GM18861 (cell line): ENCODE data around the gene ADCY10.

Experiments used
- ATAC-seq: cut with Tn5 transposase; IDR thresholded peaks from one replicate; pipeline ENCODE4 v1.9.1; 2021; ENCODE audit not compliant: unreplicated experiment

Gene ADCY10

DNA sequence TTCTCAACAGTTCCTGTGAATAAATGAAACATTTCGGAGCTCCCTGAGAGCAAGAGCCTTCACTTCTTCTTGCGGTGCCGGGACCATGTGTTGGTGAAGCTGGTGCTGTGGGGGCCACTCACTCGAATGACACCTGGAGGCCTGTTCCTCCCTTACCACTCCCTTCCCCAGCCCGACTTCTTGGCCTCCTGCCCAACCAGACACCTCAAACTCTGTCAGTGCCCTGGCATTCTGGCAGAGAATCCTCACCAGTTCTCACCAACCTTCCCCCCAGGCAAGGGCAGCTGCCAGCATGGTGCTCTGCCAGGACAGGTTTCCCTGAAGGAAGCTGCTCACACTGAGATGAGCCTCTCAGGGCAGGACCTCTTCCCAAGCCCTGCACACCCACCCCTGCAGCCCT, 123.8 kb downstream of the ADCY10 start:
- ATAC-seq: no peak

DNA sequence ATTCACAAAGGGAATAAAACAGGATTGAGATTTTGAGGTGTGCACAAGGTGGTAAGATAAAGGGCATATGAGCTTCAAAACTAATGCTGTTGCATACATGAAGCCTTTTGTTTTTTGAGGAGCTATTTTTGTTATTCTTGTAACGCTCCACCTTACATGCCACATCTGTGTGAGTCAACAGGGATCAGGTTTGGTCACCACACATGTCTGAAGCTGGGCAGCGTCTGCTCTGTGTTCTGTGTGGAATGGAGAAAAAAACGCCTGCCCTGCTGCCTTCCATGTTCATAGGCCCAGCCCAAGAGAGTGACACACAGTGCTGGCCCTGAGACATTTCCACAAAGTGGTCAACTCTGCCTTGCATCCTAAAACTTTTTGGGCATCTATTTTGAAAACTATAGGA, 124.4 kb downstream of the ADCY10 start:
- ATAC-seq: no peak

DNA sequence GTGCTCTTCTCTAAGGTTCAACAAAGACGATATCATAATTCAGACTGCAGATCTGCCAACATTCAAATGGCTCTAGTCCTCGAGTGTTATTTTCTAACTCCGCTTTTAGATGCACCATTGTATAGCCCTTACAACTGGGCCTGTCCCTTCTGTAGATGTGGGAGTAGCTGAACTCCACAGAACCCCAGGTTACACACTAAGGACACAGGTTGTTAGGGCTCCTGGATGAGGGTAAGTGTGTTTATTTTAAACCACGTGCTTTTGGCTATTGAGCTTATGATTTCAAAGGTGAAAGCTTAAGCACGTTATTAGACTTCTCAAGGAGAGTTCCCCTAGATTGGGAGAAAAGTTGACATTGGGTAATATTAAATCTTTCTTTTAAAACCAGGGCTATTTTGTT, 127.4 kb downstream of the ADCY10 start:
- ATAC-seq: no peak

DNA sequence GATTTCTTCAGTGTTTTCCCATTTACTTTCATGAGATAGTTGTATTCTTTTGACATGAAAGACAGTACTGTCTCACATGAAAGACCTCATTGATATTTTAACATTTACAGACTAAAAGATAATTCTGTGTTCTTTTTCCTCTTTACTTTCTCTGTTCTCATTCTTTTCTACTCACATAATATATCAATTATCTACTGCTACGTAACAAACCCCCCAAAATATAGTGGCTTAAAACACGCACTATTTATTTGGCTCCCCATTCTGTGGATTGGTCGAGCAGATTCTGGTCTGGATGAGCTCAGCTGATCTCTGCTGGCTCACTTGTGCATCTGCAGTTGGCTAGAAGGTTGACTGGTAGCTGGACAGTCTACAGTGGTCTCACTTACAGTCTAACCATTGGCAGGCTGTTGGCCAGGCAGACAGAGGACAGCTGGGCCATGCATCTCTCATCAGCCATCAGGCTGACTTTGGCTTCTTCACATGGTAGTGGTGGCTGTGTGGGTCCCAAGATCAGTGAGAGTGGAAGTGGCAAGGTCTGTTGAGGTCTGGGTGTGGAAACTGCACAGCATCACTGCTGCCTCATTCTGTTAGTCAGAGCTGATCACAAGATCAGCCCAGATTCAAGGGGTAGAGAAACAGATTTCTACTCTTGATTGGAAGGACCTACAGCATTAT, 128.9 kb downstream of the ADCY10 start:
- ATAC-seq: no peak

DNA sequence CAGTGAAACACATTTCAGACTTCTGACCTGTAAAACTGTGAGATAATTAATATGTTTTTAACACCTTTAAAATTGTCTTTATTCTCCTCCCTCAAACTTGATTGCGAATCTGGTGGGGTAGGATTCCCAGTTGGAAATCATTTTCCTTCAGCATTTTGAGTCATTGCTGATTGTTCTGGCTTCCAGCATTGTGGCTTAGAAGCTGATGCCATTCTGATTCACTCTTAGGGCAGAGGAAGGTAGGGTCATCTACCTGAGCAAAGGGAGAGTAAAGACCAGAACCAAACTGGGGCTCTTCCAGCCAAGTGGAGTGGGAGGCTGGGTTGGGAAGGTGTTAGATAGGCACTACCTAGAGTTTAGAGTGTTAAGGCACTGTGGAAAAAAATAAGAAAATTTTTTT, 131.0 kb downstream of the ADCY10 start:
- no peak for ATAC-seq

DNA sequence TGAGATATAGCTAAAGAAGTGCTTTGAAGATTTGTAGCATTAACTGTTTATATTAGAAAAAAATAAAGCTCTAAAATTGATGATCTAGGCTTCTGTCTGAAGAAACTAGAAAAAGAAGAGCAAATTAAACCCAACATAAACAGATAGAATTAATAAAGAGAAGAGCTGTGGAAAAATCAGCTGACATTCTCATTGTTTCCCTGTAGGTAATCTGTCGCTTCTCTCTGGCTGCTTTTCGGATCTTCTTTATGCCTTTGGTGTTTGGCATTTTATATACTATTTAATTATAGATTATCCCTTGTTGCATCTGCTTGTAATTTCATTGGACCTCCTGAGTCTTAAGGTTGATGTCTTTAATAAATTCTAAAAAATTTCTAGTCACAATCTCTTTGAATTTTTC, 132.4 kb downstream of the ADCY10 start:
- ATAC-seq: no peak

DNA sequence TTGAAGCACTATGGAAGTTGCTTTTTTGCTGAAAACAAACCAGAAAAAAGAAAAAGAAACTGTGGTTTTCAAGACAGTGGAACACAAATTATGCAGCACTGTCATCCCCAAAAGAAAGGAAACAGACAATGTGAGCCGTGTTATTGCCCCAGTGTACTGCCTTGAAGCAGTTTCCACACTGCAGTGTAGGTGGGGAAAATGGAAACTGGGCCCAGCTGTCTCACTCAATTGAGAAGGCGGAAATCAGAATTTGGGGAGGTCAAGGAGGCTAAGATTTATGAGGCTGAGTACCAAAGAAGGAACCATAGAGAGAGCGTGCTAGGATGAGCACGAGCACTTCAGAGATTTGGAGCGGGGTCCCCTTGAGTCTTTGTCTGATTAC, 136.7 kb downstream of the ADCY10 start:
- no peak for ATAC-seq

DNA sequence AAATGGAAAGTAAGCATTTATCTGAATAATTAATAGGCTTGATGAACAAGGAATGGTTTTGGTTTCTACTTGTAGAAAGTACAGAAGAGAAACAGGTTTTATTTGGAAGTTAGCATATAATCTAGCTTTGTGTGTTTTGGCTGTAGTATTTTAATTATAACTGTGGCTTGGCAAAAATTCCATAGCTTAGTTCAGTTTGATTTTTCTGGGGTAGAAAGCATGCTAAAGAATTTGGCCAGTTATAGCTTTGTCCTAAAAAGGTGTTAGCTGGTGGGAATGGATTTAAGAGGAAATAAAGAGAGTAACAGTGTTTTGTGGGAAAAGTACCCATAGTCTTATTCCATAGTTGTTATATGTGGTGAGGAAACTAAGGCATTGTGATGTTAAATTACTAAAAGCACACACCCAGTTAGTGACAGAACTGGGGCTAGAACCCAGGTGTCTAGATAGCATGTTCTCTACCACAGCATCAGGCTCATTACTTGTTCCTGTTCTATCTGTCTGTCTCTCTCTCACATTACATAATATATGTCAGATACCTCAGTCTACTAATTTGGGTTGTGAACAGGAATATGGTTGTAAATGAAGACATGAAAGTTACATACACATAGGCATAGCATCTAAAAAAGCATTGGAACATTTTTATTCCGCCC, 137.2 kb downstream of the ADCY10 start:
- ATAC-seq: no peak

DNA sequence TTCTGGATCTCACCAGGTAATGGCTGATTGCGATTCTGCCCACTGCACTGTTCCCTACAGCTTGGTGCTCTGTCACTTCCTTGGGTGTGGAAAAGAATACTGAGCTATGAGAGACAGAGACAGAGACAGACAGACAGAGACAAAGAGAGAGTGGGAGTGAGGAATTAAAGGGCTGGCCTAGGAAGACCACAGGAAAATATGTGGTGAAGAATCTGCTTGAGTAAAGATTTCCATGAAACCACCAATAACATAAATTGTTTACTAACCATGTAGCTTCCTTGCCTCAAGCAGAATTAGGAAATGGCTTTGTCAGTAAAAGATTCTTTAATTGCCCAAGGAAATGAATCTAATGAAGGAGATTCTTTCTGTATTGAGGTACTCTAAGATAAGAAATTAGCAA, 137.8 kb downstream of the ADCY10 start:
- ATAC-seq: no peak

DNA sequence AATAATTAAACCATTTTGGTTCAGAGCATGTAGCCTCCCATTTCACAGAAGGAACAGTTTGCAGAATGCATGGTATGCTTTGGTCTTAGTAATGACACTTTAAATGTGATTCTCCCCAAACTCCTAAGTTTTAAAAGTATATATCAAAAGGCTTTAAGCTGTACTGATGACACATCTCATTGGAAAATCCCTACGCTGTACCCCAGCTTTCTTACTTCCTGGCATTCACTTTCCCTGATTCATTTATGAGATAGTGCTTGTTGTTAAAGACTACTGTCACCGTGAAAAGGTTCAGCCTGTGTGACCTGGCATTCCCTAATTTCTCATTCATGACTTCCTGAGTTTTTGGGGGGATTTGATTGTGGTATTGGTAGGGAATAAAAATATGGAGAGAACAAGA, 138.8 kb downstream of the ADCY10 start:
- no peak for ATAC-seq

DNA sequence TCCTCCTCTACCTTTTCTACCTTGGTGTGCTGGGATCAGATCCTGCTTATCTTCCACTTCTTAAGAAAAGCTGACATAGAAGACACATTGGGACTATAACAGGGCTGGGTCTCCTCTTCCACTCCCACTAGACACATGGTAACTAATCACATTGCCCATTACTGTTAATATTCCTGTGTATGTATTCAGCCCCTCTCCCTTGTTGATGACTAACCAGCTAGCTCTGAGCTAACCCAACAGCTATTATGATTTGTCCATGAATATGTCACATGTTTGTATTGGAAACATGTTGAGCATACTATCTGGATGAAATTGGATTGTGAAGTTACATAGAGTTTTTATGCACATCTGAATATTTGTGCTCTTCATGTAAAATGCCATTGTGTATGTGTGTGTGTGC, 139.2 kb downstream of the ADCY10 start:
- no peak for ATAC-seq

DNA sequence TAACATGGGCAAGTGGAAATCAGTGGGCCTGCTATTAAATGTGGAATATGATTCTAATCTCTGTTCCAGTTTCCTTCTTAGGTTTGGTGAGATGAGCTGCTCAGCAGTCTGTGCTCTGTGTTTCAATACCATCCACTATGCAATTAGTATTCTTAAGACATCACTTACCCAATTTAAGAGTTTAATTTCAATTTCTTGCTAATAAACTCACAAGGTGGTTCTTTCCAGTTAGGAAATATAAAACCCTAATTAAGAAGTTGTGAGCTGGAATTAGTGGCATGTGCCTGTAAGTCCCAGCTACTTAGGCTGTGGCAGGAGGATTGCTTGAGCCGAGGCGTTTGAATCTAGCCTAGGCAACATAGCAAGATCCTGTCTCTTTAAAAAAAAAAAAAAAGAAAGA, 140.4 kb downstream of the ADCY10 start:
- ATAC-seq: no peak

DNA sequence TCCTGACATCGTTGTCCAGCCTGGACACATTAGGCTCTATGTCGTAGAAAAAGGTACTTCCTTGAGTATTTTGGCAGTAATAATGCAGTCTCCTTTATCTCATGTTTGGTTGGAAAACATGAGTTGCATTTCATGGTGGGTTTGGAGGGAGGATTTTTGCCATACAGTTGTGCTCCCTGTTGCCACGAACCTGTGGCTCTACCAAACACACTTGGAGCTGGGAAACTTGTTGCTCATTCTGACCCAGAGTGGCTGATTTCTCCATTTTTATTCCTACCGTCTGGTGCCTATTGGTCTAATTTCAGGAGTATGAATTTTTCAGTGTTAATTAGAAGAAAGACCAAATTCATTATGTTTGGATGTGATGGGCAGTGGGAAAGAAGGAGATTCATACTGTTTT, 141.5 kb downstream of the ADCY10 start:
- ATAC-seq: no peak

DNA sequence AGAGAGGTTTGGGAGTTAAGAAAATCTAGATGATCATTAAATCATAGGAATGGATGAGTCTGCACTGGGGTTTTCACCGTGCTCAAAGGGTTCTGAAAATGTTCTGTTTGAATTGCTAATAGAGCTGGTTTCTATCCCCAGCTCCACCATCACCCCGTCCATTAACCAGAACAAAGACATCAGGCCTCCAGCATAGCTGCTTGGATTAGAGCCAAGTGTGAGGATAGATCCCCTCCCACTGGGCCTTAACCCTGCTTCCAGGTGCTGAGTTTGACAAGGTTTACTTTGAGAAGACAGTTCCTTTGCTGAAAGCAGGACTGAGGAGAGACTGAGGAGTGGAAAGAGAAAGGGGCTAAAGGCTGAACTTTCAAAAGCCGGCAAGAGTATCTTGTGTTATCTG, 143.8 kb downstream of the ADCY10 start:
- no peak for ATAC-seq

DNA sequence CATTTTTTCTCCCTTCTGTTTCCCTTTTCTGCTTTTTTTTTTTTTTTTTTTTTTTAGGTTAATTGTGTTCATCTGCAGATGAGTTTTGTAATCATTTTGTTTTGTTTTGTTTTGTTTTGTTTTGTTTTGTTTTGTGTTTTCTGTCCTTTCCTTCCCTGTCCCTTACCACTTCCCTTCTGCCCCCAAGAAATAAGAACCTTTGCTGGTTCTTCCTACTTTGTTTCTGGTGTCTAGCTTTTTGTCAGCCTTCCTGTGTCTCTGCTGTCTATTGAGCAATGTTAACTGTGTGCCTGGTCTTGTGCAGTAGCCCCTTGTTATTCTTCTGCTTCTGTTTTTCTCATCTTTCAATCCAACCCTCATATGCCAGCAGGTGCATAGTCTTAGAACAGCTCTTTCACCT, 146.2 kb downstream of the ADCY10 start:
- no peak for ATAC-seq

DNA sequence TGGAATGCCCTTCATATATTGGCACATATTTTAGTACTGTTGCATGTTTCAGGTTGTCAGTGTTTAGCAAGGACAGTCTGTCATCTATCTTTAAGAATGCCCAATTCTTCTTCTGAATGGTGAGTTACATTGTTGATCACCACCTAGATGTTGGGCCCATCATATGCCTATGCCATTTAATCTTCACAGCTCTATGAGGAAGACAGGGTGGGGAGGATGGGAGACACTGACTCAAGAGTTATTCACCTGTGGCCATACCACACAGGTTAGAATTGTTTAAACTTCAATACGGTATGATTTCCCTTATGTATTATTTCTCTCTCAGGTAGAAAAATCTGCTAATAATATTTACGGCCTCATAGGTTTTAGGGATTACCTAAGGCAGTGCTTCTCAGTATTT, 147.4 kb downstream of the ADCY10 start:
- no peak for ATAC-seq

DNA sequence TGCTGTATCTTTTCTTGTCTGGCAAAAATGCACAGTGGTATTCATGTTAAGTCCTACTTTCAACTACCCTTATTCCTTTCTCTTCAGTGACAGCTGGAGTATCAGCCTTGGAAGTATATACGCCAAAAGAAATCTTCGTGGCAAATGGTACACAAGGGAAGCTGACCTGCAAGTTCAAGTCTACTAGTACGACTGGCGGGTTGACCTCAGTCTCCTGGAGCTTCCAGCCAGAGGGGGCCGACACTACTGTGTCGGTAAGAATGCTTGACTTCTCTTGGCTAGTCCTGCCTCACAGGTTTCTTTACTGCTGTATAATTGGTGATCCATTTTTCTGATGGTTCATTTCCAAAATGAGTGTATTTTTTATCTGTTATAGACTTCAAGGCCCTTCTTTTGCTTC, 148.4 kb downstream of the ADCY10 start:
- no peak for ATAC-seq

DNA sequence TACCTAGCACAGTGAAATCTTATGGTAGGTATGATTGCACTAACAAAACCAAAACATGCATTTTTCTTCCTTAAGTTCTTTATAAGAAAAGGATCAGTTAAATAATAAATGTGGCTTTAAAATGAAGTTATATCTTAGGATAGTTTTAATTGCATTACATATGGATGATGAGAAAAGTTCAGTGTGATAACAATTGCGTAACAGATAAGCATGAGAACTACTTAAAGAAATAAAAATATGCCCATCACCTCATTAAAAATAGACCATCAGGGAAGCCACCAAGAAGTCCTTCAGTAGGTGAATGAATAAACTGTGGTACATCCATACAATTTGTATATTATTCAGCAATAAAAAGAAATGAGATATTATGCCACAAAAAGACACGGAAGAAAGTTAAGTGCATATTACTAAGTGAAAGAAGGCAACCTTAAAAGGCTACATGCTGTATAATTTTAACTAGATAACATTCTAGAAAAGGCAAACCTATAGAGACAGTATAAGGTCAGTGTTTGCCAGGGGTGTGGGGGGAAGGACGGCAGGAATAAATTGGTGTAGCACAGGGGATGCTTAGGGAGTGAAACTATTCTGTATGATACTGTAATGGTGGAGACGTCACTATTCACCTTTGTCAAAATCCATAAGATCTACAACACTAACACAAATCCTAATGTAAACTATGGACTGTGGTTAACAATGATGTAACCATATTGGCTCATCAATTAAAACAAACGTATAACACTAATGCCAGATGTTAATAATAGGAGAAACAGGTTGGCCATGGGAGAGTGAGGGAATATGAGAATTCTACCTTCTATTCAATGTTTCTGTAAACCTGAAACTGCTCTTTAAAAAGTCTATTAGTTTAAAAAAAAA, 149.2 kb downstream of the ADCY10 start:
- ATAC-seq: no peak

DNA sequence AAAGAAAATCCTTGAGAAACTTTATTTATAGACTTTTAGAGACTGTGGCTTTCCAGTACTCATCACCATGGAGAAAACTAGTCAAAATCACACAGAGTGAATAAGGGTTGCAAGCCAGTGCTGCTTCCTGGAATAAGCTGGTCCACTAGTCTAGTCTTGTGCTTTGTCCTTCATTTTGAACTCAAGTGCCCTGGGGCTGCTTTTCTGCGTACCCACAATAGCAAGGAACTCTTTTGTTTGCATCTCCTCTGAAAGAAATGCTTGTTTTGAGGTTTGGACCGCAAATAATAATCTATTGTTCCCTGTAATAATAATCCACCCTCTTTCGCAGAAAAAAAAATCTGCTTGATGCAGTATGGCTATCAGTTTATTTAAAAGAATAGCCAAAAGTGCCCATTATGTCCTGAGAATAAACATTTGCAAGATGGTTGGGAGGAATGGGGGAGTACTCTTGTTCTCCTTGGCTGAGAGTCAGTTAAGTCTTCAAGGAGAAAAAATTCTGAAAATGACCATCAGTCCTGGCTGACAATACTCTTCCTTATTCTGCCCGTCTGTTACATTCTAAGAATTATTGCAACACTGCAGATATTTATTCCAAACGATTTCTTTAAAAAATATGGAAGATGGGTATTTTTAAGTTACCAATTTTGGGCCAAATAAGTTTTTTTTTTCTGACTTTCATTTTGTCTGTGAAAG, 150.3 kb downstream of the ADCY10 start:
- no peak for ATAC-seq

DNA sequence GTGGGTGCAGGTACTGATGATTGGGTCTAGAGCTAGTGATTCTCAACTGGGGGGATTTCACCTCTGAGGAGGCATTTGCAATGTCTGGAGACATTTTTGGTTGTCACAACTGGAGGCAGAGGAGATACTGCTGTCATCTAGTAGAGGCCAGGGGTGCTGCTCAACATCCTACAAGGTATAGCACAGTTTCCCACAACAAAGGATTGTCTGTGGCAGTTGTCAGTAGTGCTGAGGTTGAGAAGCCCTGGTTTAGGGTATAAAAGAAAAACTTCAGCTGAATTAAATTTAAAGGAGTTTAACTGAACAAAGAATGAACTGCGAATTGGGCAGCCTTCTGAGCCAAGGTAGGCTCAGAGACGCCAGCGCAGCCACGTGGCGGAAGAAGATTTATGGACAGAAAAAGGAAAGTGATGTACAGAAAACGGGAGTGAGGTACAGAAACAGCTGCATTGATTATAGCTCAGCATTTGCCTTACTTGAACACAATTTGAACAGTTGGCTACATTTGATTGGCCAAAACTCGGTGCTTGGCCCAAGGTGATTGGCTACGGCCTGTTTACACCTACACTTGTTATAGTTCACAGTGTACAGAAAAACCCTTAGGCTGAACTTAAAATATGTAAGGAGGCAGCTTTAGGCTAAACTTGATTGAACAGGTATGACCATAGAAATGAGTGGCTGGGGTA, 151.7 kb downstream of the ADCY10 start:
- ATAC-seq: no peak

DNA sequence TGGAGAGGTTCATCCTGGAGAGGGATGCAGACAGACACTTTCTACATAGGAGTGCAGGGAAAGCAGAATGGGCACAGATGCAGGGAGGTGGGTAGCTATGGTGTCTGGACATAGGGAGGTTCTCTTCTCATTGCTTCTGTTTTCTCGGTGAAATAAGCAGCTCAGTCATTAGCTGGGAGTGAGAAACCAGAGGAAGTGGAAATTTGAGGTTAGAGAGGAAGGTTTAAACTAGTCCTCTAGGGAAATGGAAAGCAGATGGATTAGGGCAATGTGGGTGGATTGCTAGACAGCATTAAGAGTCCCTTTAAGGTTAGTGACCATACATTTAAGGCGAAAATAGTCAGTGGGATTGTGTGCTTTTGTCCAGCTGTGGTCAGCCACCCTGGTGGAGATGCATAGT, 152.5 kb downstream of the ADCY10 start:
- ATAC-seq: no peak
